SH-SY5Y (cell line): Measurements from ENCODE around the gene DNAJB14.

Source experiments
- GATA2 ChIP-seq: IDR thresholded peaks from 2 replicates; pipeline ENCODE4 v1.6.1; 2011; ENCODE audit warnings: mild to moderate bottlenecking, low read depth, low read length
- GATA3 ChIP-seq: IDR thresholded peaks from 2 replicates; pipeline ENCODE4 v1.6.1; 2011; ENCODE audit warnings: low read depth, mild to moderate bottlenecking, low read length, moderate library complexity

DNA sequence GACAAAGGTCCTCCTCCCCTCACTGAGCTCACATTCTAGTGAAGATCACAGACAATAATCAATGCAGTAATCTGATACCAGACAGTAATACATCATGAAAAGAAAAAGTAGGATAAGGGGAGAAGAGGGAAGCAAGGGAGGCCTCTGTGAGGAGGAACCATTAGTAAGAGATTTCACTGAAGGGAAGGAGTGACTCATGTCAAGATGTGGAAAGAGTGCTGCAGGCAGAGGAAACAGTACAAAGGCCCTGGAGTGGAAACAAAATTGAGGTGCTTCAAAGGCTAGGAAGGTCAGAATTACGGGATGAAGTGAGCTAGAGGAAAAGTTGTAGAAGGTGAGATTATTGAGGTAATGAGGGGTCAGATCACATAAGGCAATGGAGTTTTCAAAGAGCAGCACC, 90.3 kb downstream of the DNAJB14 start:
- TF ChIP-seq GATA2 (no peak), GATA3 (no peak)
